GM18511 (cell line): Measurements from ENCODE around the gene HPGDS.
"Not testable (repeated sequence)": the region's sequence is repeated elsewhere in the genome, so short reads cannot be mapped to it uniquely, and the experiment has no call there.

Experiments
- ATAC-seq: cut with Tn5 transposase; IDR thresholded peaks from one replicate; pipeline ENCODE4 v1.9.1; 2021; ENCODE audit warnings: mild to moderate bottlenecking, moderate library complexity; ENCODE audit not compliant: unreplicated experiment

HPGDS gene

GRCh38 chr4:94342694-94343093 lies at the start of gene HPGDS:
TSS of gene HPGDS (minus strand) at chr4:94342836. CDS start at chr4:94334629, 8,207 bp downstream.
- ATAC-seq = no peak

GRCh38 chr4:94390804-94391410 lies 48.3 kb upstream of the HPGDS start:
- no peak for ATAC-seq

GRCh38 chr4:94389595-94390267 lies 47.1 kb upstream of the HPGDS start:
- no peak for ATAC-seq

GRCh38 chr4:94387965-94388364 lies 45.3 kb upstream of the HPGDS start:
- ATAC-seq = not testable (repeated sequence)

GRCh38 chr4:94385452-94385851 lies 42.8 kb upstream of the HPGDS start:
- not testable (repeated sequence) for ATAC-seq

- not testable (repeated sequence) for ATAC-seq
These were observed 40.3 kb upstream of the HPGDS start for GRCh38 chr4:94382891-94383290.

- no peak for ATAC-seq
These were observed 35.4 kb upstream of the HPGDS start for GRCh38 chr4:94378047-94378446.

- no peak for ATAC-seq
These were observed 34.7 kb upstream of the HPGDS start for GRCh38 chr4:94377294-94377693.

- ATAC-seq = no peak
These were observed 32.7 kb upstream of the HPGDS start for GRCh38 chr4:94375364-94375763.

GRCh38 chr4:94373752-94374151 lies 31.1 kb upstream of the HPGDS start:
- ATAC-seq = no peak

- no peak for ATAC-seq
These were observed 30.4 kb upstream of the HPGDS start for GRCh38 chr4:94372991-94373390.

- ATAC-seq = no peak
These were observed 29.8 kb upstream of the HPGDS start for GRCh38 chr4:94372228-94372978.

- ATAC-seq = no peak
These were observed 28.7 kb upstream of the HPGDS start for GRCh38 chr4:94371290-94371689.

- no peak for ATAC-seq
These were observed 28.1 kb upstream of the HPGDS start for GRCh38 chr4:94370533-94371254.

- no peak for ATAC-seq
These were observed 26.4 kb upstream of the HPGDS start for GRCh38 chr4:94369046-94369445.

- no peak for ATAC-seq
These were observed 25.8 kb upstream of the HPGDS start for GRCh38 chr4:94368459-94368858.

- no peak for ATAC-seq
These were observed 22.7 kb upstream of the HPGDS start for GRCh38 chr4:94365304-94365703.

GRCh38 chr4:94364527-94364926 lies 21.9 kb upstream of the HPGDS start:
- no peak for ATAC-seq

GRCh38 chr4:94363136-94363655 lies 20.6 kb upstream of the HPGDS start:
- no peak for ATAC-seq

- ATAC-seq = no peak
These were observed 17.2 kb upstream of the HPGDS start for GRCh38 chr4:94359838-94360237.

GRCh38 chr4:94359221-94359620 lies 16.6 kb upstream of the HPGDS start:
- no peak for ATAC-seq
